Measurements from ENCODE around the gene TTI1.

DNA sequence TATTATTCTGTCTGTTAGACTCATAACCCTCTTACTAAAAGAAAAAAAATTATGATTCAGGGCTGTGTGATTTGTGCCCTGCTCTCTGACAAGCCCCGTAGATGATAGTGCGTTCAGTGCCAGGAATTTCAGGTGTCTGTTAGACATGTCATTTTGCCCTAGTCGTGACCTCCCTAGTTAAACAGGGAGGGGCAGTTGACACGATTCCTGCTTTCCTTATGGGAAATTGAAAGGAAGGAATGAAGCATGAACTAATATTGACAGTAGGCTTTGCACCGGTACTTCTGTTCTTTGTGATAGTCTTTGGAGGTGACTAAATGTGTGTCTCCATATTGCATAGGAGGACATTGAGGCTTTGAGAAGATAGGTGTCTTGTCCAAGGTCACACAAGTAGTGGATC is 26.6 kb upstream of the TTI1 start:
- TF ChIP-seq CTCF (IDR thresholded peaks at IDR 0.05; ENCODE audit: low read depth, low read length) = no peak
- TF ChIP-seq POLR2A (IDR thresholded peaks at IDR 0.05; ENCODE audit: extremely low read depth, insufficient read length) = no peak
- TF ChIP-seq, protein P1, sequence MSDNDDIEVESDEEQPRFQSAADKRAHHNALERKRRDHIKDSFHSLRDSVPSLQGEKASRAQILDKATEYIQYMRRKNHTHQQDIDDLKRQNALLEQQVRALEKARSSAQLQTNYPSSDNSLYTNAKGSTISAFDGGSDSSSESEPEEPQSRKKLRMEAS (IDR thresholded peaks at IDR 0.05; ENCODE audit: low read depth, low read length) = no peak
- no peak for TF ChIP-seq MYC (IDR thresholded peaks at IDR 0.05; ENCODE audit: low read depth, low read length)
